Thyroid gland (tissue), 4 donors: ENCODE measurements around the gene PELI2.

ENCODE experiments used
- POLR2A ChIP-seq, 2 donors: fragments of 450-650 bp; IDR thresholded peaks; one replicate each; pipeline ENCODE4 v1.6.1; 2017; ENCODE audit warnings: antibody characterized with exemption in 2 of 2, mild to moderate bottlenecking in 2 of 2, moderate library complexity in 1 of 2
- TF ChIP-seq, protein P1 (sequence below), 6 experiments: fragments of 200-600 bp in 3 of 6; fragments of 450-650 bp in 3 of 6; sonication (generic) in 3 of 6; IDR thresholded peaks; one replicate each; pipeline ENCODE4 v1.5.1; 2016 to 2019; ENCODE audit warnings: antibody characterized with exemption in 6 of 6, mild to moderate bottlenecking in 2 of 6, inconsistent platforms in 1 of 6, moderate library complexity in 1 of 6

DNA sequence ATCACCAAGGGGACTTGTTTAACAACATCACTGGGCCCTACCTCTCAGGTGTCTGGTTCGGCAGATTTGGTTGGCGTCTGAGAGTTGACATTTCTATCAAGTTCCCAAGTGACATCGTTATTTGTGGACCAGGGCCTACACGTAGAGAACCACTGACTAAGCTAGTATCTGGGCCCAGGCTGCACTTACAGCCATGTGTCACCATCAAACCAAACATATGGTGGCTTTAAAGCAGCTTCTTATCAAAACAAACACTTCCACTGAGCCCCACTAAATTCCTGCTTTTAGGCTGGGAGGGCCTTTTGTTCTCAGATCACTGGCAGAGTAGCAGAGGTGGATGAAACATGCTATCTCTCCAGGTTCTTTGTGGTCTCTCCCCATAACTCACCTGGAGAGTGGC is 220.5 kb downstream of the PELI2 start:
- TF ChIP-seq, protein P1, sequence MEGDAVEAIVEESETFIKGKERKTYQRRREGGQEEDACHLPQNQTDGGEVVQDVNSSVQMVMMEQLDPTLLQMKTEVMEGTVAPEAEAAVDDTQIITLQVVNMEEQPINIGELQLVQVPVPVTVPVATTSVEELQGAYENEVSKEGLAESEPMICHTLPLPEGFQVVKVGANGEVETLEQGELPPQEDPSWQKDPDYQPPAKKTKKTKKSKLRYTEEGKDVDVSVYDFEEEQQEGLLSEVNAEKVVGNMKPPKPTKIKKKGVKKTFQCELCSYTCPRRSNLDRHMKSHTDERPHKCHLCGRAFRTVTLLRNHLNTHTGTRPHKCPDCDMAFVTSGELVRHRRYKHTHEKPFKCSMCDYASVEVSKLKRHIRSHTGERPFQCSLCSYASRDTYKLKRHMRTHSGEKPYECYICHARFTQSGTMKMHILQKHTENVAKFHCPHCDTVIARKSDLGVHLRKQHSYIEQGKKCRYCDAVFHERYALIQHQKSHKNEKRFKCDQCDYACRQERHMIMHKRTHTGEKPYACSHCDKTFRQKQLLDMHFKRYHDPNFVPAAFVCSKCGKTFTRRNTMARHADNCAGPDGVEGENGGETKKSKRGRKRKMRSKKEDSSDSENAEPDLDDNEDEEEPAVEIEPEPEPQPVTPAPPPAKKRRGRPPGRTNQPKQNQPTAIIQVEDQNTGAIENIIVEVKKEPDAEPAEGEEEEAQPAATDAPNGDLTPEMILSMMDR (IDR thresholded peaks at IDR 0.05) = no peak
- TF ChIP-seq POLR2A (IDR thresholded peaks at IDR 0.05) = no peak
